ENCODE data around the gene RSPO1. TPM values are rescaled to one million over a fixed set of nuclear protein-coding genes. Genes with fewer than 3 reads are reported as not detected.

Gene RSPO1
- total and polyA plus RNA-seq, 9 donors: 0.23 to 21.4 (median 3.3) TPM

DNA sequence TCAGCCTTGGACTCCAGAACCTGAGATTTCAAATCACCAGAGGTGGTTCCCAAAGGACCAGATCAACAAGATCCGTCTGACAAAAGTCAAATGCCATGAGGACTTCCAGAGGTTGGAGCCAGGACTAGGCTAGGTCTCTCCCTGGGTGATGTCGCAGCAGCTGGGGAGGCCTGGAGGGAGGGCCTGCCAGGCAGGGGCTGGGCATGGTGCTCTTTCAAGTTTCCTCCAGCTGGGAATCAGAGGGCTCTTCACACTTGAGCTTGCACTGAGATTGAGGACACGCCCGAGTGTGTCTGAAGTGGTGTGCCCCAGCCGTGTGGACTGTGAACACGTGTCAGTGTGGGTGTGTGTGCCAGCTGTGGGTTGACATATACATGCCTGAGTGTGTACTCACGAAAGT is 21.3 kb upstream of the RSPO1 start:
- no peak for DNase-seq
- no peaks in the 10 kb centered on the region for H3K9me3 ChIP-seq
- intact Hi-C loops (cut with DNase I): no loop called here
- TF ChIP-seq CTCF (IDR thresholded peaks at IDR 0.05): no peak
- no peak for TF ChIP-seq POLR2A (IDR thresholded peaks at IDR 0.05)
- TF ChIP-seq EP300 (IDR thresholded peaks at IDR 0.05): no peak
- no peaks in the 10 kb centered on the region for H3K4me1 ChIP-seq (ENCODE audit: insufficient read depth)
- no peak overlapping the region for H3K27ac ChIP-seq
- 67 to 72% (median 69%) methylated on average over 7 of the region's 7 CpGs for whole genome bisulfite sequencing, 3 donors
- H3K36me3 ChIP-seq: no peaks in the 10 kb centered on the region
- no peaks in the 10 kb centered on the region for H3K27me3 ChIP-seq
- H3K4me3 ChIP-seq: no peak overlapping the region

GRCh38 chr1:37655274-37655673 is 20.6 kb upstream of the RSPO1 start:
- no peak for DNase-seq
- Histone ChIP-seq H3K9me3 (no peaks in the 10 kb centered on the region), H3K36me3 (no peaks in the 10 kb centered on the region), H3K4me1 (ENCODE audit: insufficient read depth) (no peaks in the 10 kb centered on the region), H3K27me3 (no peaks in the 10 kb centered on the region), H3K4me3 (no peak overlapping the region), H3K27ac (no peak overlapping the region)
- TF ChIP-seq EP300 (IDR thresholded peaks at IDR 0.05): no peak
- no peak for TF ChIP-seq CTCF (IDR thresholded peaks at IDR 0.05)
- no peak for TF ChIP-seq POLR2A (IDR thresholded peaks at IDR 0.05)
- intact Hi-C loops (cut with DNase I): no loop called here

GRCh38 chr1:37653906-37654305 is 19.2 kb upstream of the RSPO1 start:
- Histone ChIP-seq H3K4me3 (no peak overlapping the region), H3K36me3 (no peaks in the 10 kb centered on the region), H3K27me3 (no peaks in the 10 kb centered on the region), H3K4me1 (ENCODE audit: insufficient read depth) (no peaks in the 10 kb centered on the region), H3K9me3 (no peaks in the 10 kb centered on the region), H3K27ac (no peak overlapping the region)
- TF ChIP-seq POLR2A (IDR thresholded peaks at IDR 0.05) (no peak), CTCF (IDR thresholded peaks at IDR 0.05) (no peak), EP300 (IDR thresholded peaks at IDR 0.05) (no peak)
- DNase-seq: no peak
- WGBS, 3 donors: 73 to 78% (median 75%) methylated on average over 5 of the region's 5 CpGs
- intact Hi-C loops (cut with DNase I): no loop called here

- Histone ChIP-seq H3K27ac (no peak overlapping the region), H3K9me3 (no peaks in the 10 kb centered on the region), H3K27me3 (no peaks in the 10 kb centered on the region), H3K4me1 (ENCODE audit: insufficient read depth) (no peaks in the 10 kb centered on the region), H3K4me3 (no peak overlapping the region), H3K36me3 (no peaks in the 10 kb centered on the region)
- DNase-seq: no peak
- TF ChIP-seq CTCF (IDR thresholded peaks at IDR 0.05): no peak
- TF ChIP-seq POLR2A (IDR thresholded peaks at IDR 0.05): no peak
- TF ChIP-seq EP300 (IDR thresholded peaks at IDR 0.05): no peak
- WGBS, 3 donors: 44 to 51% (median 45%) methylated on average over 2 of the region's 2 CpGs
- intact Hi-C loops (cut with DNase I): no loop called here
Measured at GRCh38 chr1:37652976-37653375, 18.3 kb upstream of the RSPO1 start.

- Histone ChIP-seq H3K36me3 (no peaks in the 10 kb centered on the region), H3K27ac (no peak overlapping the region), H3K4me3 (no peak overlapping the region), H3K4me1 (ENCODE audit: insufficient read depth) (no peaks in the 10 kb centered on the region), H3K9me3 (no peaks in the 10 kb centered on the region), H3K27me3 (no peaks in the 10 kb centered on the region)
- WGBS, 3 donors: 57 to 71% (median 61%) methylated on average over 10 of the region's 10 CpGs
- DNase-seq: no peak
- intact Hi-C loops (cut with DNase I): no loop called here
- TF ChIP-seq EP300 (IDR thresholded peaks at IDR 0.05): no peak
- TF ChIP-seq POLR2A (IDR thresholded peaks at IDR 0.05): no peak
- TF ChIP-seq CTCF (IDR thresholded peaks at IDR 0.05): no peak
Measured at GRCh38 chr1:37651803-37652202, 17.1 kb upstream of the RSPO1 start.

Measured in ovary (tissue), 9 donors.